Cerebellar nuclear complex (tissue), 1 donor: ENCODE measurements around the gene FNDC3B.
A peak's percentile ranks its signal among the peaks of the same experiment; 100 is the strongest.
"Not testable (repeated sequence)": the region's sequence is repeated elsewhere in the genome, so short reads cannot be mapped to it uniquely, and the experiment has no call there.

Experiments used
- DNase-seq, 2 experiments: peaks; one replicate each; lab custom pipeline; 2025; lab: John Stamatoyannopoulos, UW

Gene FNDC3B

DNA sequence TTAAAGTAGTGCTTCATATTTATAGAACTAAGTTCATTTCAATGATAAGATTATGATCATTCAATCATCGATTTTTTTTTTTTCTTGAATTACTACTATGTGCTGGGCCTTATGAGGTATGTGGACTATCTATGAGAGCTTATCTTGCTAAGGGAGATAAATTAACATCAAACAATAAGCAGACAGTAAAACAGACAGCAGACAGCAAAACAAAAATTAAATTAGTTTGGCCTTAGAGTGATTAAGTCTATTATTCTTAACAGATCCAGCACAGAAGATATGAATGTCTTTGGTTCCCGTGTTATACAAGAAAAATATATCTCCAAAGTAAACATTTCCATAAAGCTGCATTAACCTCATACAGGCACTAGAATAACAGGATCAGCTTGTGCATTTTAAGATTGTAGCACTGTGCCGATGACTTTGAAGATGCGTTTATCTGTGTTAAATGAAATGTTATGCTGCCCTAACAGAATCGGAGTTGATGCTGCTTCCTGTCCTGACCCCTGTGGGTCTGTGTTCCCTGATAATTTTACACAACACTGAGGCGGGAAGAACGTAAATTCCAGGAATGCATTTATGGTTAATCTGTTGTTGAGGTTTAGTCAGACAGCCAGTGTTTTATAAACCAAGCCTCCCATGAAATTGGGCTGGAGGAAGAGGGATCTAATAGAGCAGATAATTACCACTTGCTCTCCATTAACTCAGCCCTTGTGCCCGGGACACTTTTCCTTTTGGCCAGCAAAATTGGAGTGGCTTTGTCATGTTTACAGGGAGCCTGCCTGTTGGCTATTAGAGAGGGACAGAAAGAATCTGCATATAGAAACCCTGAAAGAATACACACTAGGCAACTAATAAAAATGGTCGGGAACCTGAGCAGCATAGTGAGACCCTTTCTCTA is 328.1 kb downstream of the FNDC3B start:
- DNase-seq = no peak

DNA sequence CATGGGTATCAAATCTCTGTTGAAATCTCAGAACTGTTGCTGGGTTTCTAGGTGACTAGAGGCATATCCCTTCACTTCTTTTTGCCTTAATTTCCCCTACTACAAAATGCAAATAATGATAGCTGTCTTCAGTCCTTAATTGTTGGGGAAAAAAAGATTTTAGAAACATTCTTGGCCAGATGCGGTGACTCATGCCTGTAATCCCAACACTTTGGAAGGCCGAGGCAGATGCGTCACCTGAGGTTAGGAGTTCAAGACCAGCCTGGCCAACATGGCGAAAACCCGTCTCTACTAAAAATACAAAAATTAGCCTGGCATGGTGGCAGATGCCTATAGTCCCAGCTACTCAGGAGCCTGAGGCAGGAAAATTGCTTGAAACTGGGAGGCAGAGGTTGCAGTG is 329.2 kb downstream of the FNDC3B start:
- not testable (repeated sequence) for DNase-seq

DNA sequence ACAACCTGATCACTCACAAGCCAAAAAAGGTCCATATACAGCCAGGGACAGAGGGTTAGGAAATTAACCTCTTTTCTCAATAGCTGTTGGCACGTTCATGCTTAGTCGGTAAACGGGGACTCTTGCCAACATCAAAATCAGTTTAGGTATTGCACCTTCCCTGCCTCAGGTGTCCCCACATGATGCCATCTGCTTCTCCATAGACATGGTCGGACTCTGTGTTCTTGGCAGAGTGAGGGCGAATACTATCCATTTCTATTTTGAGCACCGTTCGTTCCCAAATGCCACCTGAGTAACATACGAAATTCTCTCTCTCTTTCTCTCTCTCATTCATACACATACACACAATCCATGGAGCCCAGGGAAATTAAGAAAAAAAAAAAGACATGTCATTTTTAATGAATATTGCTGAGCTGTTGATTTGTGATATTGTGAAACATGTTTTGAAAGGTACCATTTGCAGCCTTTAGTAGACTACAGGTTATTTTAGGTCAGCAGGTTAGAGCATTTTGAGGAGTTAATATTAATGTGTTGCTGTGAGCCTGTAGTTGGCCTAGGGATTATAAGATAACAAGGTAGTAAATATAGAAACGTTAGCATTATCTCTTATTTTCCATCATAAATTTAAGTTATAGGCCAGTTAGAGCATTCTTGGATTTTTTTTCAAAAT is 330.3 kb downstream of the FNDC3B start:
- DNase-seq = peak; percentile 92 to 96

DNA sequence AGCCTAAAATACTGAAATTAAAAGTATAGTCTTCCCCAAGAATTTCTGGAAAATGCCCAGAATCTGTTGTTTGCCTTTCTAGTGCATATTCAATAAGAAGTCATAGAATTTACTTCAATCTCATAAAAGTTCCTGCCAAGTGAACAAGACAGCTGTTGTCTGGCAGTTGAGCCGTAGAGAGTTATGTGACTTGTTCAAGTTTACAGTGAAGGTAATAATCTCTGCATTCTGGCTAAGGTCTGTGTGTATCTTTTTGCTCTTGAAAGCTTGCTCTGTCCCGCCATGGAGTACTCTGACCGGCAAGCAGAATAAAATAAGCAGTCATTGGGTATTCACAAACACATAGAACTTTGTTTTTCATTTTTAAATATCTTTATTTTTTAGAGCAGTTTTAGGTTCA is 331.0 kb downstream of the FNDC3B start:
- no peak for DNase-seq

DNA sequence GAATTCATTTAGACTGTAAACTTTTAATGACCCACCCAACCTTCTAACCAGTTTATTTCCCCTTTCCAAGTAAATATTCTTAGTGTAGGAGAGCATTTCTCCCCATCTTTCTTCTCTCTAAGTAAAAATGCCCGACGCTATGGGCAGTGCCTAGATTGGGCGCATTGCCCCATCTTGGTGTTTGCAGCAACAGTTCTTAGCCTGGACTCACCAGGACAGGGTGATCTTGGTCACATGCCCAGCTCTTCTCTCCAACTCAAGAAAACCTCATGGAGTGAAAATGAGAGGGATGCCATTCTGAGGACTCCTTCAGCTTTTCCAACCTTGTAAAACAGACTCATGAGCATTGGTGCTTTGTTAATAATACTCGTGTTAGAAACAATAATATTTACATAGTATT is 332.2 kb downstream of the FNDC3B start:
- no peak for DNase-seq

DNA sequence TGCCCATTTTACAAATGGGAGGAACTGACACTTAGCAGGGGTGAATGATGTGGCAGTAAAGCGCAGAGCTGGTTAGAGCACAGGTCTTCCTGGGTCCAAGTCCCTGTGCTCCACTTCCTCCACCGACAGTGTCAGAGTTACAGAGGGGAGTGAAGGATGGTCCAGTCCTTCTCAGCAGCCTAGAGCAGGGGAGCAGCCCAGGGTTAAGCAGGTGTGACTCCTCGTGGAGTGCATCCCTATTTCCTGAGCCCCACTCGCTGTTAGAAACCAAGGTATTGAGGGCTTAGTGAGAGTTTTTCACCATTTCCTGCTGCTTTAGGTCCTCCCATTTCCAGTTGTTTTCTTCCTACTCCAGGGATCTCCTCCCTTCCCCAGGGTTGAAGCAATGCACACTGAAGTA is 333.5 kb downstream of the FNDC3B start:
- DNase-seq = no peak

DNA sequence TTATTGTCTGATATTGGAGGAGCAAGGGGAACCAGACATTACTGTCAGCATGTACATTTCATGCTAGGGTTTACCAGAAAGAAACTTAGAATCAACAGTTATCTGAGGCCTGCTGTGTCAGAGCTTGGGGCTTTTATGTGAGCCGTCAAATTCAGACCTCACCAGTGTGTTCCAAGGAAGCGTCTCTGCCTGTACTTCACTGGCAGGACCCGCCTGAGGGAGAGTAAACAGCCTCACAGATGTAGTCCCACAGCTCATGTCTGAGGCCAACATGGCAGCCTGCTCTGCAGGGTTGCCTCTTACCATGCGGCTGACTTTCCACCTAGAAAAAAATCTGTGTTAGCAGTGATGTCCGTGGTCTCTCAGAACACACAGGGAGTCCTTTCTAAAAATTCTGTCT is 334.5 kb downstream of the FNDC3B start:
- no peak for DNase-seq

DNA sequence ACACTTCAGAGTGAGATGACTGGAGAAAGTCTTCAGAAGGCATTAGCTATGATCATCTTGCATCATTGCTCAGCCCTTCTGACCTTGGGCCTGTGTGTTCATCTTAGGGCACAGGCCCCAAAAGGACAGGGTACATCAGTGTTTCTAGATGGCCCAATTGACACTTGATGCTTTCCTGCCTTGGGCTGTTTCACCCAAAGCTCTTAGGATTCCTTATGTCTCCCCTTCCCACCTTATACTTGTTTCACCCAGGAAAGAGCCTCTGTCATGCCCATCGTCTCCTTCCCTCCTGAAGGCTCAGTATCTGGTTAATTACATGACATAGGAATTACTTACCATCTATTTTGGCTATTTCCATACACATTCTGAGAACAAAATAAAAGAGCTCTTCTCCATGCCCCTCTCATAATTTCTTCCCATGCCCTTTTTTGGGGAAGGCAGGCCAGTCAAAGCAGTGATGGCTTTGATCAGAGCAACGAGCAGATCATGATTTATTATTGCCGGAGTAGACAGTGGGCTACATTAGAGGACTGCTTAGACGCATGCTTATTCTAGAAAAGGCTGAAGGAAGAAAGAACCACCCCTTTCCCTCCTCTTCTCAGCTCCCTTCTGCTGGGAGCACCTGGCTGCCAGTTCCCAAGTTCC is 335.9 kb downstream of the FNDC3B start:
- DNase-seq = no peak

DNA sequence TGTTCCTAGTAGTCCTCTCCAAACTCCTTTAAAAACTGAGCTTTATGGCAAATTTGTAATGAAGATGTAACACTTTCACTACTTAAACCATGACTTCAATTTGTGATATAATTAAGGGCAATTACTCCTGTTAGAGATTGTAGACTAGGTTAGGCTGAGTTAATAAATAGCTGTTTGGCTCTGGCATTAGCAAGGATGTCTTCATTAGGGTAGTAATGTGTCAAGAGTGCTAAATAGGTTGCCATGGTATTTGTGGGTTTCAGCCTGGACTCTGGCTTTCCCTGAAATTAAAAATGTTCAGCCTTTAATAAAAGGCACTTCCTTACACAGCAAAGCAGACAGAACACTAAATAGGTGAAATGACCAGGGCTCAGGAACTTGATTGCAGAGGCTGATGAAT is 337.0 kb downstream of the FNDC3B start:
- DNase-seq = no peak

DNA sequence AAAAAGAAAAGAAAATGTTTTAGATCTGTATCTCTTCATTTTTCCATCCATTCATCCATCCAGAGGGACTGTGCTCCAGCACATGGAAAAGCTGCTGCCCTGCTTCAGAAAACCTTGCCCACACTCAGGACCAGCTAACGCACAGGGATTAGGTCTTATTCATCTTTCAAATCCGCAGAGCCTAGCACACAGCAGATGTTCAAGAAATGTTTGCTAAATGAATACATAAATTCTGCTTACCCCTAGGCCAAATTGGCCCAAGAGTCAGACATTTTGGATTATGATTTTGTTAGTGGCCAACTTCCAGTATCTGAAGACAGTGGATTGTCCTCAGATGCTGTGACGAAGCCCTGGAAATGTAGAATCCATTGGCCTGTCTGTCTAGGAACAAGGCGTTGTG is 337.5 kb downstream of the FNDC3B start:
- DNase-seq = no peak

DNA sequence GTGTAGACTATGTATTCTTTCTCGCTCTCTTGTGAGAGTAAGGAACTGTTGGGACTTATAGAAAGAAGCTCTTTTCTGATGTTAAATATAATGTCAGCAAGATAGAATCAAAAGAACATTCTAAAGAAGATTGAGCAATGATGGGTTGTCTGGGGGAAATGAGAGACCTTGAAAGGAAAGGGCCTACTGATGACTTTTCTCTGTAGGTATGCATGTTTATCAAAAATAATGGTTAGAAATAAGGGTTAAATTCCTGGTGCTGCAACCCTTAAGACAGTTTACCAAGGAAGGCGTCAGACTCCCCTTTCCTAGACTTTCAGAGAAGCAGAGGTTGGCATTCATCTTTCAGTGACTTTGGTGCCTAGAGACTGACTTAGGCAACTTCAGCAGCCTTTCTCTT is 339.1 kb downstream of the FNDC3B start:
- no peak for DNase-seq

DNA sequence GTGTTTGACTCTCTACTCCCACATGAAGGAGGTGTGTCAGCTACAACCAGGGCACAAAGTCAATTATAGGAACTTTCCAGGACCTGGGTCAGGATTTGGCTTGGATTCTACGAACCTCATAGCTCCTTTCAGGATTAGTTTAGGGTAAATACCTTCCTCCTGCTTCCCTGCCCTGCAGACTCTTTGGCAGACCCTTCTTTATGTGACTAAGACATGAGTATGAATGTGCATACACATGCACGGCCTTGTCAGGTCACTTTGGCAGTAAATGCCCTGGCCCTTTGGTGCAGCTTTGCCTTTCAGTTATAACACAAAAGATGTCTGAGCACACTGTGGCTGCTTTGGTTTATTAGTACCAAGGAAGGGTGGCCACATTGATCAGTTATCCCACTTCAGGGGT is 340.0 kb downstream of the FNDC3B start:
- no peak for DNase-seq

DNA sequence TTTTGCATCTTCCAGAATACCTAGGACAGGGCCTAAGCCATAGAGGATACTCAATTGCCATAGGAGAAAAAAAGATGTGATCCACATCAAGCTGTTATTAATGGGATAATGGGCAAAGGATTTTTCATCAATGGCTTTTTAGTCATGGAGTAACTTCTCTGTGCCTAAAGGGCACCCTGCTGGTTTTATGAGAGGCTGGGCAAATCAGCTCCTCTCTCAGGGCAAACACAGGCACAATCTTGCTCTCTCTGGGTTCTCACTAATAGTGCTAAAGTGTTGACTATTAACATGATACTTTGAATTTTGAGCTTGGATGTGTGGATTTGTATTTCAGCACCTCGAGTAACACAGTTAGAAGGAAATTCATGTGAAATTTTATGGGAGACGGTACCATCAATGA is 341.3 kb downstream of the FNDC3B start:
- DNase-seq = no peak

DNA sequence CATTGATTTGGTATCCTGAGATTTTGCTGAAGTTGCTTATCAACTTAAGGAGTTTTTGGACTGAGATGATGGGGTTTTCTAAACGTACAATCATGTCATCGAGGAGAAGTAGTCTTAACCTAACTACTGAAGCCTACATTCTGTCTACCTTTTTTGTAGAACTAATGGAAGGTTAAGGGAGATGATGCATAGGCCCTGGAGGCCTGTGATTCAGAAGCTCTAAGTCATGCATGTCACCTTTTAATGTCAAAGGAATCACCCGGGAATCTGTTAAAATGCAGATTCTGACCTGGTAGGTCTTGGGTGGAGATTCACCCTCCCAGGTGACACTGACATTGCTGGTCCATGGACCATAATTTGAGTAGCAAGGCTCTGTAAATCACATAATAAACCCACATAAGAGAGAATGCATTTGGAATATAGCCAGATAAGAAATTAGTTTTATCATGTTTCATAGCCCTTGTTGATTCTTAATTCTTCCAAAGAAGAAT is 344.0 kb downstream of the FNDC3B start:
- no peak for DNase-seq

DNA sequence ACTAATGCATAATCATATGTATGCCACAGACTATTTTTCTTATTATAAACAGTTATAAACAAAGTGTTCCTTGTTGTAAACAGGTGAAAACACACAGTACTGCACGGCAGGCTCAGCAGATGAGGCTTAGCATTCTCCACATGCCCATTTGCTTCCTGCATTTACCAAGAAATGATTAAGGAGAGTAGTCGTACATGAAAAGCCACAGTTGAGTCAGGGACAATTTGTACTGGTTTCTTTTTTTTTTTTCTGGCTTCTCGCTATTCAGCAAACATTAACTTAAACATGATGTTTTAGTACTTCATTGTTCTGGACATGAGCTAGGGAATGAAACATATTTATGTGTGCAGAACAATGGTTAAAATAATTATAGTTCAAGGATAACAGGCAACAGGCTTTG is 345.5 kb downstream of the FNDC3B start:
- DNase-seq = no peak

DNA sequence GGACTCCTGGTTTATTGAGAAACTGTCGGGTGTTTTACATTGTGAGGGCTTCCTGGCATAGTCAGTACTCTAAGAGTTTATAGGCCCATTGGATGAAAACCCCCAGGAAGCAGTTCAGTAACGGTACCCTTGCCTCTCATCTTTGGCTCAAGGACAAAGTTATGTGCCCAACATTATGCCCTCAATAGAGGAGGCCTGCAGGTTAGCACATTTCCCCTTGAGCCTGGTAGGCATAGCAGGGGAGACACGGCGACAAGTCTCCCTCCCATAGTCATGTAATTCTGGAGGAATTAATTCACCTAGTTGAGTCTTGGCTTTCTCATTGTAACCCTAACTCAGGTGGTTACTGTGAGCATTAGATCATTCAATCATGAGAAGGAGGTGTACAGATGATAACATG is 348.4 kb downstream of the FNDC3B start:
- no peak for DNase-seq

DNA sequence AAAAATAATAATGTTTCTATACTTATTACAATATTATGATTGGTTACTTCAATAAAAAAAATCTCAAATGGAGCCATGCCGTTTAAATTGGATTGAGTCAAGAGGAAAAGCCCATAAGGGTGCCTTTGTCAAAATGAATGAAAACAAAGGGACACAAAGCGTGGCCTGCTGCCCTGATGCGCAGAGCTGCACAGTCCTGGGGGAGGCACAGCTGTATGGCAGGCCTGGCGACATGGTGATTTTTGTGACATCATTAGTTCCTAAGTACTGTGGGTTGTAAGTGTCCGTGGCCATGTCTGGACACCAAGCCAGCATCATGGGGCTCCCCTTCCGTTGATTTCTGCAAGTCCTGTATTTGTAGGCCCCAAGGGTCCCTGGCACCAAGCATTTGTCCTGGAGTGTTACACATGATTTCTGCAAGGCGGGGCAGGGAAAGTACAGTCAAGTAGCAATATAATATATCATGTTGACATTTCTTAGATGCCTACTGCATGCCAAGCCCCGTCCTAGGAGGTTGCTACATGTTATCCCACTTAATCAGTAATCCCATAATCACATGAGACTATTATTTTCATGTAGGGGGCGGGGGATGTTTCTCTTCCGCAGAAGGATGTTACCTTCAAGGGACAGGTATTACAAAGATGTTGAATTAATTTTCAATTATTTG is 349.2 kb downstream of the FNDC3B start:
- no peak for DNase-seq

DNA sequence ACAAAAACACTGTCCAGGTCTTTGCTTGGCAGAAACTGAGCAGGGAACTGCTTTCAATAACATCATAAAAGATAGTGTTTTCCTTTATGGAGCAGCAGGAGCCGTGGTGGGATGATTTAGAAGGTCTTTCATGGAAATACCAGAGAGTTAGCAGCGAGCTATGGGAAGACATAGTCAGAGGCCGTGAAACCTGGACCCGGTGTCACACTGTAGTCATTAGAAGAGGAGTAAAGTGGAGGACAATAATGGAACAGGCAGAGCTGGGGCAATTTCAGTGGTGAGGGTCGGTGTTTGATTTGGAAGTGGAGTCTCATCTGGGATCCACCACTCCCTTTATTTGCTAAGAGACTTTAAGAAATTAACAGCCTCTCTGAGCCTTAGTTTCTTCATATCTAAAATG is 351.4 kb downstream of the FNDC3B start:
- no peak for DNase-seq

DNA sequence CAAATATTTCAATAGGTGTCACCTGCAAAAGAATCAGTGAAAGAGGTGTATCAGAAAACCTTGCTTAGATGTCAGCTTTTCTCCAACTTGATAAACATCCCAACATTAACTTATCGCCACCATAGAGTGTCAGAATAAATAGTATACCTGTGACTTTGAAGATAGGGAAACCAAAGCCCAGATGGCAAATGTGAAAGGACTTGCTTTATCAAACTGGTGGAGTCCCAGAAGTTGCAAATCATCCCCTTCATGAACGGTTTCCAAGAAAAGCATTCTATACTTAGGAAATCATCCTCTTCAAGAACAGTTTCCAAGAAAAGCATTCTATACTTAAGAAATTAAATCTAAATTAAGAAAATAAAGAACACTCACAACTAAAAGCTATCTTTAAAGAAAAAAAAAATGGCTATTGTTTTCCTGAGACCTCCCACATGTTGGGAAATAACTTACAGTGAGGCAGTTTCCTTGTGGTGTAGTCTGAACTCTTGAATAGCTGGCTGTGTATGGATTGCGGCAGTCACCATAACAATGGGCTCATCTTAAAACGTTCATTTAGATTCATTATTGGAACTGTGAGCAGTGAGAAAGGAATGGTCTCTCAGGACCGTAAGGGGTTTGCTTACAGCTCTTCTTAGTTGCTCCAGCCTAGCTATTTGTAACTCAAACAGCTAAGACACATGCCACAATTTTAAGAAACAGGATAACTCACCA is 352.4 kb downstream of the FNDC3B start:
- DNase-seq = no peak

DNA sequence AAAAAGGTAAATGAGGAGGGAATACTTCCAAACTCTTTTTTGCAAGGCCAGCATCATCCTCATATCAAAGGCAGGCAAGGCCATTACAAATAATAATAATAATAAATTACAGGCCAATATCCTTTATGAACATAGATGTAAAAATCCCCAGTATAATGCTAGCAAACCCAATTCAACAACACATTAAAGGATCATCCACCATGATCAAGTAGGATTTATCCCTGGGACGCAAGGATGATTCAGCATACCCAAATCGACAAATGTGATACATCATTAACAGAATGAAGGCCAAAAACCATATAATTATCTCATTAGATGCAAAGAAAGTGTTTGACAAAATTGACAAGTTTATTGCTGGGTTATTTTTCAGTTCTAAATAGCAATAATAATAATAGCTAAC is 355.3 kb downstream of the FNDC3B start:
- DNase-seq = no peak

DNA sequence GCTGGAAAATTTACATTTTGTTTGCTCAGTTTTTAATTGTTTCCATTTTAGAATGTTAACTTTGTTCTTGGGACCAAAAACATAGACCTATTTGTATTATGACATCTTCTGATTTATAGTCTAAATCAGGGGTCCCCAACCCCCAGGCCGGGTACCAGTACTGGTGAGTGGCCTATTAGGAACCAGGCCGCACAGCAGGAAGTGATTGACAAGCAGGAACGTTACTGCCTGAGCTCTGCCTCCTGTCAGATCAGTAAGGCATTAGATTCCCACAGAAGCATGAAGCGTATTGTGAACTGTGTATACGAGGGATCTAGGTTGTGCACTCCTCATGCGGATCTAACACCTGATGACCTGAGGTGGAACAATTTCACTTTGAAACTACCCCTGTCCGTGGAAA is 357.0 kb downstream of the FNDC3B start:
- no peak for DNase-seq
